ENCODE measurements around the gene CPXM2.

DNA sequence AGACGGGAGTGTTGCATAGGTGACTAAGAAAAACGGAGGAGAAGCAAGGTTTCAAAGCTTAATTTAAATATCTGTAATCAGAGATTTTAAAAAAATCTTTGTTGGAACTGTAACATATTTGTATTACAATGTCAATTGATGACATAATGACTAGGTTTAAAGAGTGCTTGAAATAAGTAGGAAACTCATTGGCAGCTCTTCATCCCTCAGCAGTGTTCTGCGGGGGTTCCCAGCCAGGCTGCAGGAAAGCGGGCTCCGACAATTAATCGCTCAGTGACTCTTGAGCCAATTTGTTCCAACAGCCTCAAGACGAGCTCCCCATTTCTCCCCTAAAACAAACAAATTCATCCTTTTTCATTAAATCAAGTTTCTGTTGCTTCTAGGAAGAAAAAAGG is 22.6 kb downstream of the CPXM2 start:
- no peak for TF ChIP-seq RBBP5 (IDR thresholded peaks at IDR 0.05; ENCODE audit: borderline replicate concordance, insufficient read depth, low read length, poor library complexity, severe bottlenecking)
- TF ChIP-seq ERF (CRISPR knock-in tag; IDR thresholded peaks at IDR 0.05): no peak
- TF ChIP-seq MYC (IDR thresholded peaks at IDR 0.05; ENCODE audit: low read depth, low read length): no peak
- no peak for TF ChIP-seq MYC (CRISPR knock-in tag; IDR thresholded peaks at IDR 0.05; ENCODE audit: borderline replicate concordance, low read depth)
- TF ChIP-seq KAT7 (CRISPR knock-in tag; IDR thresholded peaks at IDR 0.05; ENCODE audit: borderline replicate concordance): no peak
- TF ChIP-seq CC2D1A (IDR thresholded peaks at IDR 0.05): no peak
- TF ChIP-seq, protein P1, sequence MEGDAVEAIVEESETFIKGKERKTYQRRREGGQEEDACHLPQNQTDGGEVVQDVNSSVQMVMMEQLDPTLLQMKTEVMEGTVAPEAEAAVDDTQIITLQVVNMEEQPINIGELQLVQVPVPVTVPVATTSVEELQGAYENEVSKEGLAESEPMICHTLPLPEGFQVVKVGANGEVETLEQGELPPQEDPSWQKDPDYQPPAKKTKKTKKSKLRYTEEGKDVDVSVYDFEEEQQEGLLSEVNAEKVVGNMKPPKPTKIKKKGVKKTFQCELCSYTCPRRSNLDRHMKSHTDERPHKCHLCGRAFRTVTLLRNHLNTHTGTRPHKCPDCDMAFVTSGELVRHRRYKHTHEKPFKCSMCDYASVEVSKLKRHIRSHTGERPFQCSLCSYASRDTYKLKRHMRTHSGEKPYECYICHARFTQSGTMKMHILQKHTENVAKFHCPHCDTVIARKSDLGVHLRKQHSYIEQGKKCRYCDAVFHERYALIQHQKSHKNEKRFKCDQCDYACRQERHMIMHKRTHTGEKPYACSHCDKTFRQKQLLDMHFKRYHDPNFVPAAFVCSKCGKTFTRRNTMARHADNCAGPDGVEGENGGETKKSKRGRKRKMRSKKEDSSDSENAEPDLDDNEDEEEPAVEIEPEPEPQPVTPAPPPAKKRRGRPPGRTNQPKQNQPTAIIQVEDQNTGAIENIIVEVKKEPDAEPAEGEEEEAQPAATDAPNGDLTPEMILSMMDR (IDR thresholded peaks at IDR 0.05 in 2 of 3, conservative IDR thresholded peaks at IDR 0.05 in 1 of 3; ENCODE audit: insufficient read depth in 2 of 3, low read depth in 1 of 3, low read length in 3 of 3): no peak
- TF ChIP-seq POLR2A (conservative IDR thresholded peaks at IDR 0.05): no peak

Data from K562 (cell line).